HG02623 (cell line): Measurements from ENCODE around the gene EPG5.
"Not testable (repeated sequence)": the region's sequence is repeated elsewhere in the genome, so short reads cannot be mapped to it uniquely, and the experiment has no call there.

Experiments
- ATAC-seq: cut with Tn5 transposase; IDR thresholded peaks from one replicate; pipeline ENCODE4 v1.9.1; 2021; ENCODE audit warnings: moderate library complexity; ENCODE audit not compliant: unreplicated experiment

The EPG5 gene

GRCh38 chr18:45980229-45980628 is 13.1 kb upstream of the EPG5 start:
- no peak for ATAC-seq

DNA sequence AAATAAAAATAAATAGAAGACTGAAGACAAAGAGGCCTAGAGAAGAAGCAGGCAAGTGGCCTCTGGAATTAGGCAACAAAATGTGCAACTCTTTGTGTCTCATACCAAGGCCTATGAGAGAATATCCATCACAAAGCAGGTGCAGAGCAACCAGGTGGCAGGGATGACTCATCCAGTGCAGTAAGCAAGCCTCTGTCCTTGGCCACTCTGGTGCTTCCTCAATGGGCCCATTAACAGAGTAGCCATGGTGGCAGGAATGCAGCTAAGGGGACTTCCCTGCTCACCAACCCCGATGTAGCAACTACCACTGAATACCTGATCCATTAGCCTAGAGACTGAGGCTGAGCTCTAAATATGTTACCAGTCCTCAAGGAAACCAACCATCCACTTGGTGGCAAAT is 11.0 kb upstream of the EPG5 start:
- no peak for ATAC-seq

DNA sequence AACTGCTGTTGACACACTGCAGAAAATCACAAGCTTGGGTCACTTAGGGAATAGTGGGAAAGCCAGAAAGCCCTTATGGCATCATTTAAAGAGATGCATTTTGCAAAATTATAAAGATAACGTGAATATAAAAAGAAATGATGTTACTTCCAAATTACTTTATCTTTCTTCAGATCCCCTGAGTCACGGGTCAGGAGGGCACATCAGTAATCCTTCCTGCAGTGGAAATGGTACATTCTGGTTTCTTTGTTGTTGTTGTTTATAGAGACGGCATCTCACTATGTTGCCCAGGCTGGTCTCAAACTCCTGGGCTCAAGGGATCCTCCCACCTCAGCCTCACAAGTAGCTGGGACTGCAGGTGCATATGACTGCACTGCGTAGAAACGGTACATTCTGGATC is 9.8 kb upstream of the EPG5 start:
- ATAC-seq: no peak

GRCh38 chr18:45976566-45976965 is 9.4 kb upstream of the EPG5 start:
- ATAC-seq: no peak

GRCh38 chr18:45974088-45974536 is 7.0 kb upstream of the EPG5 start:
- no peak for ATAC-seq

DNA sequence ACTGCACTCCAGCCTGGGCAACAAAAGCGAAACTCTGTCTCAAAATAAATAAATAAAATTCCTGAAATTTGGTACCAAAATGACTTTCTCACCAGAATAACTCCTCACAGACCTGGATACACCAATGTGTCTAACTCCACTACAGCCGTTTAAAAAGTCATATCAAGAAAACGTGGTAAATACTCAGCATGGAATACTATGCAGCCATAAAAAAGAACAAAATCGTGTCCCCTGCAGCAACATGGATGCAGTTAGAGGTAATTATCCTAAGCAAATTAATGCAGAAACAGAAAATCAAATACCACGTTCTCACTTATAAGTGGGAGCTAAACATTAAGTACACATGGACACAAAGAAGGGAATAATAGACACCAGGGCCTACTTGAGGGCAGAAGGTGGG is 2.2 kb downstream of the EPG5 start:
- ATAC-seq: not testable (repeated sequence)

GRCh38 chr18:45962866-45963265 is 4.3 kb downstream of the EPG5 start:
- no peak for ATAC-seq

DNA sequence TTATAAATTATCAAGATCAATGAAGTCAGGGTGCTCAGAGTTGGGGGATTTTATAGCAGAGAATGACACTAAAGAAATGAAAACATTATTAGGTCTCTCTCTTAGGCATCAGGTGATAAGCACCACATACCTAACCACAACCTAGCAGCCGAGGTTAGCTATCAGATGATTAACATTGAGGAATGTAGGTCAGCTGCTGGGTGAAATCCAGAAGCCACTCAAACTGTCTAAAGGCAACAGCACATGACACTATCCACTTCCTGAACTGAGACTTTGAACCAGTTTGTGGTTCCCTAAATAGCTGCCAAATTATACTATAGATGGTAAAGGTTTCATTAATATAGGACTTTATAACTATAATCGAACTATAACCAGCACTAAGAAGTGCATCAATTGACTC is 4.7 kb downstream of the EPG5 start:
- no peak for ATAC-seq

DNA sequence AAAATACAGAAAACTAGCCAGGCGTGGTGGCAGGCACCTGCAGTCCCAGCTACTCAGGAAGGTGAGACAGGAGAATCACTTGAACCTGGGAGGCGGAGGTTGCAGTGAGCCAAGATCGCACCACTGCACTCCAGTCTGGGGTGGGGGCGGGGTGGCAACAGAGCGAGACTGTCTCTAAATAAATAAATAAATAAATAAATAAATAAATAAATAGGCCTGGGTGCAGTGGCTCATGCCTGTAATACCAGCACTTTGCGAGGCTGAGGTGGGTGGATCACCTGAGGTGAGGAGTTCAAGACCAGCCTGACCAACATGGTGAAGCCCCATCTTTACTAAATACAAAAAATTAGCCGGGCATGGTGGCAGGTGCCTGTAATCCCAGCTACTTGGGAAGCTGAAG is 7.6 kb downstream of the EPG5 start:
- not testable (repeated sequence) for ATAC-seq

GRCh38 chr18:45958730-45959129 is 8.4 kb downstream of the EPG5 start:
- ATAC-seq: no peak

GRCh38 chr18:45958027-45958426 is 9.1 kb downstream of the EPG5 start:
- no peak for ATAC-seq

DNA sequence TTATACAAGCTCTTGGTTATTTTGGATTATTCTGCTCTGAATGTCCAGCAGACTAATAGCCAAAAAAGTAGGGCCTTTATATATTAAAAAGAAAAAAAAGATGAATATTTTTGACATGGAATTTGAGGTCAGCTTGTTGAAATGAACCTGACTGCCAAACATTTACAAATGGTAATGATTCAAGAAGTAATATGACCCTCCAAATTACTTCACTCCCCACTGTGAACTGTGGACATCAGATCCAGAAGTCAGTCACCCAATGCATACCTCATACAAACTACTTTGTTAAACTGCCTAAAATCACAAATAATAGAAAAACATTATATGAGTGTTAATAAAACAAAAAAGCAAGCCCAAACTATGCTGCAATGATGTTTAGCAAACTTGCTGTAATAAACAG is 10.0 kb downstream of the EPG5 start:
- ATAC-seq: no peak

GRCh38 chr18:45954070-45954934 is 12.8 kb downstream of the EPG5 start:
- ATAC-seq: no peak

DNA sequence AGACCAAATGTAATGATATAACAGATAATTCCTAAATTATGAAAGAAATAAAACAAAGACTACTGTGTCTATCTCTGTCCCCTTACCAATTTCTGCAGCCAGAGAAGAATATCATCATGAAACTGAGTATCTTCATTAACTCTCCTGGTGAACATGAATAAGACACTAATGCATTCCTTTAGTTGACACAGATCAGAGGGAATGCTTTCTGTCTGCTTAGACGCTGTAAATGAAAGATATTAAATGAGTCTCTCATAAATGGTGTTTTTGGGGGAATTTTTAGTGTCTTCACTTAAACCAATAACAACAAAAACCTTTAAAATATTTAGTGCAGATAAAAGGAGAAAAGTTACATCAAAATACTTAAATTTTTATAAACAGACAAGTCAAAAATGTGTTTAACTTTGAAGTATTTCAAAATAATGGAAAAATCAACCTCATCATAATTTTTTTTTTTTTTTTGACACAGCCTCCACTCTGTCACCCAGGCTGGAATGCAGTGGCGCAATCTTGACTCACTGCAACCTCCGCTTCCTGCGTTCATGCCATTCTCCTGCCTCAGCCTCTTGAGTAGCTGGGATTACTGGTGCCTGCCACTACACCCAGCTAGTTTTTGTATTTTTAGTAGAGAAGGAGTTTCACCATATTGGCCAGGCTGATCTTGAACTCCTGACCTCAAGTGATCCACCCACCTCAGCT is 16.0 kb downstream of the EPG5 start:
- no peak for ATAC-seq

DNA sequence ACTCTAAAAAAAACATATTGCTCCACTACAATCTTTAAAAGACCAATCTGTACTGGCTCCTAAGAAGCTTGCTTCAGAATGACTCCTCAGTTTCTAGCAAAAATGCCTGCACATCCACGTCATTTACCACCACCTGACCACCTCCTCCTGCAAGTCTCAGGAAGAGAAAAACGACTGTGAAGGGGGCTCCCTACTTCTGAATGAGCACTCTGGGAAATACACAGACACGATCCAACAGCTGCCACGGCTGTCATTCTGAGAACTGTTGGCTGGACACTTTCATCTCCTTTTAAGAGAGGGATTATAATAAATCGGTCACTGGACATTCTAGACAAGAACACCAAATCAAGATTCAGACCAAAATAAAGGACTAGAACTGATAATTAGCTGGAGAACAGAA is 21.5 kb downstream of the EPG5 start:
- ATAC-seq: no peak

- ATAC-seq: no peak
Observed at GRCh38 chr18:45940724-45941123, 26.4 kb downstream of the EPG5 start.

- no peak for ATAC-seq
Observed at GRCh38 chr18:45939236-45939635, 27.9 kb downstream of the EPG5 start.

DNA sequence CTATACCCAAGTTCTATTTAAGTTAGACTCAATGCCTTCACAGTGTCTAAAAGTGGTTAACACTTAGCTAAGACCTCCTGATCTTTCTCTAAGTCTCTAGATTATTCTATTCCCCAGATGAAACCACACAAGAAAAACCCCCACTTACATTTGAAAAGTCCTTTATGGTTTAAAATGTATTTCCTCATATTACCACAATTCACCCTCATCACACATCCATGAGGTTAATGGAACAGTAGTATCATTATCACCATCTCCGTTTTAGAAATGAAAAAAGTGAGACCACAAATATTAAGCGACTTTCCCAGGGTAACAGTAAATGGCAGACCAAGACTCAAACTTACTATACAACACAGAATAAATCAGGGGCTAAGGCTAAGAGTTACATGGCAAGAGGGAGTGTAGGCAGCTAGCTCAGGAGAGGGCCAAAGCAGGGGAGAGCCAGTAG is 28.6 kb downstream of the EPG5 start:
- no peak for ATAC-seq

GRCh38 chr18:45935591-45936335 is 31.4 kb downstream of the EPG5 start:
- ATAC-seq: no peak

DNA sequence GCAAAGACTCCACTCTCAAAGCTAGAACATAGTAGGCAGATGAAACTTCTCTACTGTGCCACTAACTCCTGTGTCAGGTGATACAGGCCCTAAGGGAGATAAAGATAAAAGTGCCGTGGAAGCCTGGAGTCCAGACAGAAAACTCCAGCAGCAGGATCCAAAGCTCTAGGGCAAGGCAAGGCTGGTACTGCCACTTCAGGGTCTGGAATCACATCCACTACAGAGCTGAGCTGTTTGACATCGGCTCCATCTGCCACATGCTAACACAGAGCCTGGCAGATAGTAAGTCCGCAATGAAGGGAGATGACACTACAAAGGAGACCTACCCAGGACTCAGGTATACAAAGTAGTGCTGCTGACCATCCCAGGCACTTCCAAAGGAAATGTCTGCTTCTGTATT is 34.4 kb downstream of the EPG5 start:
- no peak for ATAC-seq

DNA sequence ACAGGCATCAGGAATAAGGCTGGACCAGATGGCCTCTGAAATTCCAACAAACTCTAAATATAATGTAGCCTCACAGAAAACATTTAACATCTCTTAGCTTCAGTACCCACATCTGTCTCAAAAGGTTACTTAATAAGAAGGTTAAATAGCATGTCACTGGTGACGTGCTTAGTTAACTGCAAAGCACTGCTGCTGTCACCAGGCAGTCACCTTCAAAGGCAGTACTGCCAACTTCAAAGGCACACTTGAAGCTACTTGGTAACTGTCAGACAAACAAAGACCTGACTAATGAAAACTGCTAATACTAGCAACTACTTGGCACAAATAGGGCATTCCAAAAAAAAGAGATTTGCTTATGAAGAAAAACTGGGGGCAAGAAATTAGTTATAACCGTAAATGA is 36.2 kb downstream of the EPG5 start:
- no peak for ATAC-seq

DNA sequence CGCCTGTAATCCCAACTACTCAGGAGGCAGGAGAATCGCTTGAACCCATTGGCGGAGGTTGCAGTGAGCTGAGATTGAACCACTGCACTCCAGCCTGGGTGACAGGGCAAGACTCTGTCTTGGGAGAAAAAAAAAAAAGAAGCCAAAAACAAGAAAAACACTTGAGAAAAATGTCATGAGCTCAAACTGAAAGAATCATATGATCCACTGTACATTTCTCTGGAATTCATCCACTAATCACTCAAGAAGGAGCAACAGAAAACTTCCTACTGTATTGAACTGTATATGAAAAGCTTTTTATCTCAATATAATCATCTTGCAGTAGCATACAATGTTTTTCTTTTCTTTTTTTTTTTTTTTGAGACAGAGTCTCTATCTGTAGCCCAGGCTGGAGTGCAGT is 40.4 kb downstream of the EPG5 start:
- ATAC-seq: no peak
